CD14-positive monocyte (primary cell): ENCODE results near the gene KIZ. TPM values are rescaled to one million over a fixed set of nuclear protein-coding genes. Genes with fewer than 3 reads are reported as not detected.

ENCODE experiments used
- DNase-seq, 3 donors: peaks; one replicate each; pipeline ENCODE4 v3.0.0-alpha.2; 2011 to 2022
- H2AFZ ChIP-seq: 2 replicates; pipeline ENCODE4 v1.6.0; 2012; ENCODE audit warnings: mild to moderate bottlenecking, low read depth, low read length, inconsistent platforms; ENCODE audit not compliant: insufficient read depth, poor library complexity, severe bottlenecking
- H3K27ac ChIP-seq, 2 donors: 1 replicate in 1 of 2; 2 replicates in 1 of 2; pipeline ENCODE4 v1.5.1; 2012 to 2013; ENCODE audit warnings: low read length in 2 of 2, control low read depth in 1 of 2, inconsistent platforms in 1 of 2, low read depth in 1 of 2, mild to moderate bottlenecking in 1 of 2
- H3K27me3 ChIP-seq, 2 donors: one replicate each; pipeline versions ENCODE4 v1.6.0 to v1.6.1; 2011 to 2013; ENCODE audit warnings: low read length in 2 of 2; ENCODE audit not compliant: control insufficient read depth in 2 of 2, insufficient read depth in 2 of 2
- H3K36me3 ChIP-seq, 2 donors: replicated peaks in 1 of 2; 1 replicate in 1 of 2; 2 replicates in 1 of 2; pipeline versions ENCODE4 v1.5.1 to v1.6.1; 2012 to 2013; ENCODE audit warnings: low read length in 2 of 2, control low read depth in 1 of 2, inconsistent platforms in 1 of 2, mild to moderate bottlenecking in 1 of 2; ENCODE audit not compliant: insufficient read depth in 2 of 2, control insufficient read depth in 1 of 2
- H3K4me1 ChIP-seq, 2 donors: 1 replicate in 1 of 2; 2 replicates in 1 of 2; pipeline versions ENCODE4 v1.5.1 to v1.6.1; 2012 to 2013; ENCODE audit warnings: low read length in 2 of 2, control low read depth in 1 of 2, inconsistent platforms in 1 of 2, mild to moderate bottlenecking in 1 of 2, moderate library complexity in 1 of 2; ENCODE audit not compliant: insufficient read depth in 2 of 2, control insufficient read depth in 1 of 2
- H3K4me2 ChIP-seq: replicated peaks from 2 replicates; pipeline ENCODE3; 2012; ENCODE audit warnings: low read length, moderate library complexity, mild to moderate bottlenecking; ENCODE audit not compliant: poor library complexity, severe bottlenecking; ENCODE audit errors: extremely low read depth
- H3K4me3 ChIP-seq, 3 experiments: fragments of 200-600 bp in 1 of 3; sonication (generic) in 1 of 3; replicated peaks in 1 of 3; 1 replicate in 2 of 3; 2 replicates in 1 of 3; pipeline ENCODE4 v1.5.1; 2011 to 2013; ENCODE audit warnings: low read length in 3 of 3, mild to moderate bottlenecking in 3 of 3, control low read depth in 2 of 3, low read depth in 2 of 3, inconsistent platforms in 1 of 3, moderate library complexity in 1 of 3
- H3K79me2 ChIP-seq: 2 replicates; pipeline ENCODE4 v1.6.0; 2012; ENCODE audit warnings: mild to moderate bottlenecking, control low read depth, inconsistent platforms, low read length, moderate library complexity; ENCODE audit not compliant: insufficient read depth
- H3K9ac ChIP-seq: 2 replicates; pipeline ENCODE4 v1.6.0; 2017; ENCODE audit warnings: low read length, mild to moderate bottlenecking; ENCODE audit not compliant: insufficient read depth, poor library complexity, severe bottlenecking
- H3K9me3 ChIP-seq, 2 donors: replicated peaks in 1 of 2; 1 replicate in 1 of 2; 2 replicates in 1 of 2; pipeline versions ENCODE4 v1.5.1 to v1.6.1; 2012 to 2013; ENCODE audit warnings: low read length in 2 of 2, control low read depth in 1 of 2; ENCODE audit not compliant: control insufficient read depth in 1 of 2, insufficient read depth in 1 of 2
- H4K20me1 ChIP-seq: 2 replicates; pipeline ENCODE4 v1.6.0; 2012; ENCODE audit warnings: mild to moderate bottlenecking, low read length, control low read depth, moderate library complexity; ENCODE audit not compliant: insufficient read depth
- H3K27ac Mint-ChIP-seq, 7 donors: one replicate each; pipeline ENCODE4 v1.8.0; 2020; ENCODE audit warnings: mild to moderate bottlenecking in 7 of 7, mixed read lengths in 7 of 7, moderate library complexity in 6 of 7, inconsistent platforms in 2 of 7
- H3K27me3 Mint-ChIP-seq, 3 donors: one replicate each; pipeline ENCODE4 v1.8.0; 2021 to 2022; ENCODE audit warnings: low read depth in 3 of 3, mild to moderate bottlenecking in 3 of 3, mixed read lengths in 3 of 3, moderate library complexity in 3 of 3, inconsistent platforms in 1 of 3
- H3K36me3 Mint-ChIP-seq, 2 donors: one replicate each; pipeline ENCODE4 v1.8.0; 2020; ENCODE audit warnings: mixed read lengths in 2 of 2, inconsistent platforms in 1 of 2, mild to moderate bottlenecking in 1 of 2
- H3K4me1 Mint-ChIP-seq: one replicate; pipeline ENCODE4 v1.8.0; 2020; ENCODE audit warnings: mild to moderate bottlenecking, mixed read lengths
- H3K4me3 Mint-ChIP-seq, 2 donors: one replicate each; pipeline ENCODE4 v1.8.0; 2020; ENCODE audit warnings: mild to moderate bottlenecking in 2 of 2, mixed read lengths in 2 of 2, moderate library complexity in 1 of 2
- H3K9me3 Mint-ChIP-seq, 7 donors: one replicate each; pipeline ENCODE4 v1.8.0; 2020 to 2022; ENCODE audit warnings: mixed read lengths in 7 of 7, mild to moderate bottlenecking in 6 of 7, moderate library complexity in 6 of 7, inconsistent platforms in 2 of 7
- WGBS: methylation state at CpG from one replicate; pipeline ENCODE4 v1.1.5; 2013; ENCODE audit warnings: missing lambda C conversion rate; ENCODE audit not compliant: insufficient coverage; 5-methylcytosine and 5-hydroxymethylcytosine counted together
- intact Hi-C, 2 donors: fragments of 100-400 bp; cut with micrococcal nuclease; formaldehyde crosslinking; loops; one replicate each; pipeline versions ENCODE4 v1.15.0 to v1.15.1; 2023
- polyA plus RNA-seq, 3 donors: library from polyadenylated mRNA; depleted of rRNA in 1 of 3; unstranded in 2 of 3; stranded (reverse) in 1 of 3; fragments of 300-500 nt in 2 of 3; fragments of >200 nt in 1 of 3; fragmentation: Illumina TruSeq in 2 of 3; gene quantifications; 1 replicate in 2 of 3; 2 replicates in 1 of 3; pipeline ENCODE4 v1.2.3, GENCODE V29; 2012 to 2021
- TF ChIP-seq, protein P1 (sequence below): fragments of 200-600 bp; IDR thresholded peaks from one replicate; pipeline ENCODE4 v1.8.0; 2022; ENCODE audit warnings: antibody characterized with exemption, mild to moderate bottlenecking

Gene KIZ
- polyA plus RNA-seq, 3 donors, result 7.2 to 13.2 (median 10.2) TPM

GRCh38 chr20:21161926-21162325 lies 36.0 kb downstream of the KIZ start:
- H3K4me3 Mint-ChIP-seq, result no peak overlapping the region
- H3K36me3 Mint-ChIP-seq, result peaks cover 29 to 32% of the 10 kb centered on the region in 2 donors
- no peak overlapping the region for H2AFZ ChIP-seq

GRCh38 chr20:21162631-21163030 lies 36.7 kb downstream of the KIZ start:
- H3K27ac Mint-ChIP-seq, result no peak overlapping the region
- Histone ChIP-seq H3K36me3 (peaks cover 0 to 3% of the 10 kb centered on the region in 2 donors), H3K9me3 (peaks cover 0 to 7% of the 10 kb centered on the region in 2 donors), H3K4me3 (no peak overlapping the region), H4K20me1 (no peaks in the 10 kb centered on the region), H3K79me2 (no peaks in the 10 kb centered on the region), H3K27ac (no peak overlapping the region), H3K4me2 (no peak overlapping the region), H2AFZ (no peak overlapping the region), H3K9ac (no peak overlapping the region), H3K4me1 (peaks cover 0 to 5% of the 10 kb centered on the region in 2 donors), H3K27me3 (no peaks in the 10 kb centered on the region)
- H3K4me1 Mint-ChIP-seq, result peaks cover 10% of the 10 kb centered on the region
- H3K4me3 Mint-ChIP-seq, result no peak overlapping the region
- WGBS, result 100% methylated on average over 3 of the region's 3 CpGs
- intact Hi-C loops, result no loop called here
- peaks cover 0 to 13% (median 3%) of the 10 kb centered on the region in 7 donors for H3K9me3 Mint-ChIP-seq
- TF ChIP-seq, protein P1, sequence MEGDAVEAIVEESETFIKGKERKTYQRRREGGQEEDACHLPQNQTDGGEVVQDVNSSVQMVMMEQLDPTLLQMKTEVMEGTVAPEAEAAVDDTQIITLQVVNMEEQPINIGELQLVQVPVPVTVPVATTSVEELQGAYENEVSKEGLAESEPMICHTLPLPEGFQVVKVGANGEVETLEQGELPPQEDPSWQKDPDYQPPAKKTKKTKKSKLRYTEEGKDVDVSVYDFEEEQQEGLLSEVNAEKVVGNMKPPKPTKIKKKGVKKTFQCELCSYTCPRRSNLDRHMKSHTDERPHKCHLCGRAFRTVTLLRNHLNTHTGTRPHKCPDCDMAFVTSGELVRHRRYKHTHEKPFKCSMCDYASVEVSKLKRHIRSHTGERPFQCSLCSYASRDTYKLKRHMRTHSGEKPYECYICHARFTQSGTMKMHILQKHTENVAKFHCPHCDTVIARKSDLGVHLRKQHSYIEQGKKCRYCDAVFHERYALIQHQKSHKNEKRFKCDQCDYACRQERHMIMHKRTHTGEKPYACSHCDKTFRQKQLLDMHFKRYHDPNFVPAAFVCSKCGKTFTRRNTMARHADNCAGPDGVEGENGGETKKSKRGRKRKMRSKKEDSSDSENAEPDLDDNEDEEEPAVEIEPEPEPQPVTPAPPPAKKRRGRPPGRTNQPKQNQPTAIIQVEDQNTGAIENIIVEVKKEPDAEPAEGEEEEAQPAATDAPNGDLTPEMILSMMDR, result no peak
- H3K27me3 Mint-ChIP-seq, result peaks cover 0 to 4% (median 0%) of the 10 kb centered on the region in 3 donors
- H3K36me3 Mint-ChIP-seq, result peaks cover 32 to 34% of the 10 kb centered on the region in 2 donors
- DNase-seq, result no peak

More at GRCh38 chr20:21161926-21162325, 36.0 kb downstream of the KIZ start:
- DNase-seq, result no peak
- Histone ChIP-seq H3K4me3 (no peak overlapping the region), H3K27ac (no peak overlapping the region), H3K9me3 (peaks cover 0 to 7% of the 10 kb centered on the region in 2 donors), H3K4me2 (no peak overlapping the region), H3K4me1 (peaks cover 0 to 5% of the 10 kb centered on the region in 2 donors), H3K79me2 (no peaks in the 10 kb centered on the region), H3K27me3 (no peaks in the 10 kb centered on the region), H3K9ac (no peak overlapping the region), H3K36me3 (peaks cover 0 to 3% of the 10 kb centered on the region in 2 donors), H4K20me1 (no peaks in the 10 kb centered on the region)
- Mint-ChIP-seq H3K27me3 (peaks cover 0 to 4% (median 0%) of the 10 kb centered on the region in 3 donors), H3K4me1 (peaks cover 8% of the 10 kb centered on the region), H3K9me3 (peaks cover 0 to 10% (median 3%) of the 10 kb centered on the region in 7 donors), H3K27ac (no peak overlapping the region)
- 100% methylated on average over 4 of the region's 5 CpGs for WGBS
- TF ChIP-seq, protein P1, result no peak
- intact Hi-C loops, result no loop called here
